ENCODE data around the gene PFAS.

PFAS gene

DNA sequence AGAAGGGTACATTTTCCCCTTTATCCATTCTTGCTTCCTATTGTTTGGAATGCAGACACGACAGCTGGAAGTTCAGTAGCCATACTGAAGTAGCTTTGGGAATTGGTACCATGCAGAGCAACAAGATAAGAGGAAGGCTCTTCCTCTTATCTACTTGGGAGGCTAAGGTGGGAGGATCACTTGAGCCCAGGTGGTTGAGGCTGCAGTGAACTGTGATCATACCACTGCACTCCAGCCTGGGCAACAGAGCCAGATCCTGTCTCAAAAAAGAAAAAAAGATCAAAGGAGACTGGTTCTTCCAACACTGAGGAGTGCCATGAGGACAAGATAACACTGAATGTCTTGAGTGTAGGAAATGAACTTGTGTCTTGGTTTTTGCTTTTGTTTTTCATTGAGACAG, 23.3 kb downstream of the PFAS start:
- peaks cover under 1 to 6% of the 10 kb centered on the region in 2 donors for H3K36me3 ChIP-seq (ENCODE audit: control insufficient read depth in 2 of 2, insufficient read depth in 2 of 2, low read length in 2 of 2)
- no peak overlapping the region for H3K27ac ChIP-seq (ENCODE audit: low read length)
- no peaks in the 10 kb centered on the region for H3K9me3 ChIP-seq (ENCODE audit: control insufficient read depth in 2 of 2, low read length in 2 of 2)
- H3K9ac ChIP-seq (ENCODE audit: low read length in 2 of 2): no peak overlapping the region
- H3K4me3 ChIP-seq (ENCODE audit: low read length in 2 of 2): no peak overlapping the region
- H3K27me3 ChIP-seq (ENCODE audit: control insufficient read depth in 1 of 2, insufficient read depth in 2 of 2, low read length in 2 of 2): no peaks in the 10 kb centered on the region
- H3K4me1 ChIP-seq (ENCODE audit: control insufficient read depth, insufficient read depth, low read length): no peaks in the 10 kb centered on the region

- Histone ChIP-seq H3K27me3 (ENCODE audit: control insufficient read depth in 1 of 2, insufficient read depth in 2 of 2, low read length in 2 of 2) (no peaks in the 10 kb centered on the region), H3K36me3 (ENCODE audit: control insufficient read depth in 2 of 2, insufficient read depth in 2 of 2, low read length in 2 of 2) (peaks cover 0 to 2% of the 10 kb centered on the region in 2 donors), H3K27ac (ENCODE audit: low read length) (no peak overlapping the region), H3K9ac (ENCODE audit: low read length in 2 of 2) (no peak overlapping the region), H3K9me3 (ENCODE audit: control insufficient read depth in 2 of 2, low read length in 2 of 2) (no peaks in the 10 kb centered on the region), H3K4me3 (ENCODE audit: low read length in 2 of 2) (no peak overlapping the region), H3K4me1 (ENCODE audit: control insufficient read depth, insufficient read depth, low read length) (no peaks in the 10 kb centered on the region)
These were observed 24.9 kb downstream of the PFAS start for GRCh38 chr17:8273884-8274444.

DNA sequence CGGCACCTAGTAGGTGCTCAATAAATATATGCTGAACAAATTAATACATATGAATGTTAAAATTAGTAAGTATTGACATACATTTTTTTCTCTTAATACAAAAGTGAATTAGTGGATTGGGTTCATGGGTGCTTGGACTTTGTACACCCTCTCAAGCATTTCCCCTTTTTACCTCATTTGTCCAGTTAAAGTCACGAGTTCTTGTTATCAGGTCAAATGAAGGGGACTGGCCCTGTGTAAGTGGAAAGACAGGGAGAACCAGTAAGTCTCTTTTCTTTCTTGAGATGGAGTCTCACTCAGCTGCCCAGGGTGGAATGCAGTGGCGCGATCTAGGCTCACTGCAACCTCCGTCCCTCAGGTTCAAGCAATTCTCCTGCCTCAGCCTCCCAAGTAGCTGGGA, 25.7 kb downstream of the PFAS start:
- no peak overlapping the region for H3K27ac ChIP-seq (ENCODE audit: low read length)

GRCh38 chr17:8275421-8276290, 26.6 kb downstream of the PFAS start:
- Histone ChIP-seq H3K27me3 (ENCODE audit: control insufficient read depth in 1 of 2, insufficient read depth in 2 of 2, low read length in 2 of 2) (no peaks in the 10 kb centered on the region), H3K27ac (ENCODE audit: low read length) (no peak overlapping the region), H3K9me3 (ENCODE audit: control insufficient read depth in 2 of 2, low read length in 2 of 2) (no peaks in the 10 kb centered on the region), H3K9ac (ENCODE audit: low read length in 2 of 2) (no peak overlapping the region), H3K4me1 (ENCODE audit: control insufficient read depth, insufficient read depth, low read length) (no peaks in the 10 kb centered on the region), H3K4me3 (ENCODE audit: low read length in 2 of 2) (no peak overlapping the region), H3K36me3 (ENCODE audit: control insufficient read depth in 2 of 2, insufficient read depth in 2 of 2, low read length in 2 of 2) (no peaks in the 10 kb centered on the region)

More for the DNA sequence above, 25.7 kb downstream of the PFAS start:
- Histone ChIP-seq H3K4me1 (ENCODE audit: control insufficient read depth, insufficient read depth, low read length) (no peaks in the 10 kb centered on the region), H3K4me3 (ENCODE audit: low read length in 2 of 2) (no peak overlapping the region), H3K9ac (ENCODE audit: low read length in 2 of 2) (no peak overlapping the region), H3K27me3 (ENCODE audit: control insufficient read depth in 1 of 2, insufficient read depth in 2 of 2, low read length in 2 of 2) (no peaks in the 10 kb centered on the region), H3K9me3 (ENCODE audit: control insufficient read depth in 2 of 2, low read length in 2 of 2) (no peaks in the 10 kb centered on the region), H3K36me3 (ENCODE audit: control insufficient read depth in 2 of 2, insufficient read depth in 2 of 2, low read length in 2 of 2) (no peaks in the 10 kb centered on the region)

- Histone ChIP-seq H3K9ac (ENCODE audit: low read length in 2 of 2) (no peak overlapping the region), H3K36me3 (ENCODE audit: control insufficient read depth in 2 of 2, insufficient read depth in 2 of 2, low read length in 2 of 2) (no peaks in the 10 kb centered on the region), H3K27me3 (ENCODE audit: control insufficient read depth in 1 of 2, insufficient read depth in 2 of 2, low read length in 2 of 2) (no peaks in the 10 kb centered on the region), H3K4me3 (ENCODE audit: low read length in 2 of 2) (no peak overlapping the region), H3K9me3 (ENCODE audit: control insufficient read depth in 2 of 2, low read length in 2 of 2) (no peaks in the 10 kb centered on the region), H3K27ac (ENCODE audit: low read length) (no peak overlapping the region), H3K4me1 (ENCODE audit: control insufficient read depth, insufficient read depth, low read length) (no peaks in the 10 kb centered on the region)
These were observed 28.2 kb downstream of the PFAS start for GRCh38 chr17:8277317-8277716.

DNA sequence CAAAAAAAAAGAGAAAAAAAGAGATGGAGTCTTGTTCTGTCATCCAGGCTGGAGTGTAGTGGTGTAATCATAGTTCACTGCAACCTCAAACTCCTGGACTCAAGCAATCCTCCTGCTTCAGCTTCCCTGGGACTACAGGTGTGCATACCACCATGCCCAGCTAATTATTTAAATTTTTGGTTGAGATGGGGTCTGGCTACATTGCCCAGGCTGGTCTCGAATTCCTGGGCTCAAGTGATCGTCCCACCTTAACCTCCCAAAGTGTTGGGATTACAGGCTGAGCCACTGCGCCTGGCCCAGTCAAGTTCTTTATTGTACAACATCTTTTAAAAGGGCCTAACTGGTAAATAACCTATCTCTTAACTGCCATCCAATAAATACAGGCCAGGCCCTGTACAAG, 33.3 kb downstream of the PFAS start:
- no peaks in the 10 kb centered on the region for H3K4me1 ChIP-seq (ENCODE audit: control insufficient read depth, insufficient read depth, low read length)
- H3K9me3 ChIP-seq (ENCODE audit: control insufficient read depth in 2 of 2, low read length in 2 of 2): no peaks in the 10 kb centered on the region
- no peaks in the 10 kb centered on the region for H3K27me3 ChIP-seq (ENCODE audit: control insufficient read depth in 1 of 2, insufficient read depth in 2 of 2, low read length in 2 of 2)
- no peak overlapping the region for H3K4me3 ChIP-seq (ENCODE audit: low read length in 2 of 2)
- H3K27ac ChIP-seq (ENCODE audit: low read length): no peak overlapping the region
- H3K9ac ChIP-seq (ENCODE audit: low read length in 2 of 2): no peak overlapping the region
- H3K36me3 ChIP-seq (ENCODE audit: control insufficient read depth in 2 of 2, insufficient read depth in 2 of 2, low read length in 2 of 2): no peaks in the 10 kb centered on the region

DNA sequence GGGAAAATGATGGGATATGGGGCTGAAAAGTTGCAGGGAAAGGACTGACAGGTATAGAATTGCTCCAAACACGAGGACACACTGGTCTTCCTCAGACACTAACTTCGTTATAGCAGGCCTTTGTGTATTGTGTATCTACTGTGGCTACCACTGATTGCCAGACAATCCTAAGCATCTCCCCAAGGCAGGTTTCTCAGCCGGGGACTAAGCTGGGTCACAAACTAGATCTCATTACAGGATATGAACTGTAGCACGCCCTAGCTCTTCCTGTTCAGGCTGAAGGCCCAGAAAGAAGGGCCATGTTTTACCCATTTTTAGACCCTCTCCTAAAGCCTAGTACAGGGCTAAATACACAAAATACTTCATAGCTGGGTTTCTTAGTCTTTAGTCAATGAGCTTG, 34.3 kb downstream of the PFAS start:
- no peaks in the 10 kb centered on the region for H3K36me3 ChIP-seq (ENCODE audit: control insufficient read depth in 2 of 2, insufficient read depth in 2 of 2, low read length in 2 of 2)
- no peaks in the 10 kb centered on the region for H3K9me3 ChIP-seq (ENCODE audit: control insufficient read depth in 2 of 2, low read length in 2 of 2)
- H3K4me3 ChIP-seq (ENCODE audit: low read length in 2 of 2): no peak overlapping the region
- no peak overlapping the region for H3K27ac ChIP-seq (ENCODE audit: low read length)
- peaks cover 5% of the 10 kb centered on the region for H3K4me1 ChIP-seq (ENCODE audit: control insufficient read depth, insufficient read depth, low read length)
- H3K9ac ChIP-seq (ENCODE audit: low read length in 2 of 2): no peak overlapping the region
- H3K27me3 ChIP-seq (ENCODE audit: control insufficient read depth in 1 of 2, insufficient read depth in 2 of 2, low read length in 2 of 2): no peaks in the 10 kb centered on the region

DNA sequence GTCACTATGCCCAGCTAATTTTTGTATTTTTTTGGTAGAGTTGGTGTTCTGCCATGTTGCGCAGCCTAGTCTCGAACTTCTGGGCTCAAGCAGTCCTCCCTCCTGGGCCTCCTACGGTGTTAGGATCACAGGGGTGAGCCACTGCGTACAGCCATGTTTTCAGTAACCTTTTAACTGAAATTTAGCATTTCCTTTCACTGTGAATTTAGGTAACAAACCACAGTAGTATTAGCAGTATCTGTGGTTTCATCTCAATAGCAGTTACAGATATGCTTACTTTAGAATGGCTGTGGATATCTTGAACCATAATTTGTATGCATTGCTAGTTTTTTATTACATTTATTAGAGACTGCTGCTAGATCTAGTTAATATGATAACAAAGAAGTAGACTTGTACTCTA, 35.0 kb downstream of the PFAS start:
- H3K4me1 ChIP-seq (ENCODE audit: control insufficient read depth, insufficient read depth, low read length): peaks cover 10% of the 10 kb centered on the region
- H3K36me3 ChIP-seq (ENCODE audit: control insufficient read depth in 2 of 2, insufficient read depth in 2 of 2, low read length in 2 of 2): no peaks in the 10 kb centered on the region
- no peaks in the 10 kb centered on the region for H3K9me3 ChIP-seq (ENCODE audit: control insufficient read depth in 2 of 2, low read length in 2 of 2)
- no peak overlapping the region for H3K4me3 ChIP-seq (ENCODE audit: low read length in 2 of 2)
- H3K27me3 ChIP-seq (ENCODE audit: control insufficient read depth in 1 of 2, insufficient read depth in 2 of 2, low read length in 2 of 2): no peaks in the 10 kb centered on the region
- no peak overlapping the region for H3K27ac ChIP-seq (ENCODE audit: low read length)
- no peak overlapping the region for H3K9ac ChIP-seq (ENCODE audit: low read length in 2 of 2)

- no peaks in the 10 kb centered on the region for H3K36me3 ChIP-seq (ENCODE audit: control insufficient read depth in 2 of 2, insufficient read depth in 2 of 2, low read length in 2 of 2)
- no peaks in the 10 kb centered on the region for H3K27me3 ChIP-seq (ENCODE audit: control insufficient read depth in 1 of 2, insufficient read depth in 2 of 2, low read length in 2 of 2)
- no peak overlapping the region for H3K4me3 ChIP-seq (ENCODE audit: low read length in 2 of 2)
- H3K4me1 ChIP-seq (ENCODE audit: control insufficient read depth, insufficient read depth, low read length): peaks cover 16% of the 10 kb centered on the region
- H3K27ac ChIP-seq (ENCODE audit: low read length): no peak overlapping the region
- H3K9ac ChIP-seq (ENCODE audit: low read length in 2 of 2): no peak overlapping the region
- no peaks in the 10 kb centered on the region for H3K9me3 ChIP-seq (ENCODE audit: control insufficient read depth in 2 of 2, low read length in 2 of 2)
These were observed 36.4 kb downstream of the PFAS start for GRCh38 chr17:8285270-8286181.

DNA sequence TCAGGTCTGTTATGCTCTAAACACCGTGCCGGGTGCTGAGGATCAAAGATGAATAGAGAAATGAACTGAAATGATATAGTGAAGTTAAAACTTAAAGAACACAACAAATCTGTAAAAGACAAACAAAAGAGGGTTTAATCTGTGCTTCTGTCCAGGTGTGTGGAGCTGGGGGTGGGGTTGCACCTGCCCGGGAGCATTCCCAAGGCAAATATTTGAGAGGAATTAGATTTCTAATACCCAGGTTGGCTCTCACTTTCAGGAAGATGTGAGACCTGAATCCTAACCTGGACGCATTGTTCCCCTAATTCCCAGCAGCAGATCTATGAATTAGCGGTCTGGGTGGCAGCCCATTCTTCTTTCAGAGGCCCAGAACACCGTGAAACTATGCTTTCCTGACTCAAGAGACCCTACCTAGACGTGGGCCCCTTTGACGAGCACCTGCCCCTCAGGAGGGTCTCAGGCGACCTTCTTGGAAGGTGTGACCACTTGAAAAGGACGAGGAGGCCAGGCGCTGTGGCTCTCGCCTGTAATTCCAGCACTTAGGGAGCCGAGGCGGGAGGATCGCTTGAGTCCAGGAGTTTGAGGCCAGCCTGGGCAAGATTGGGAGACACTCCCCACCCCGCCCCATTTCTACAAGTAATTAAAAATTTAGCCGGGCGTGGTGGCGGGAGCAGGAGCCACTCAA, 38.7 kb downstream of the PFAS start:
- H3K9ac ChIP-seq (ENCODE audit: low read length in 2 of 2): peak overlapping the region; percentile 96 to 97
- H3K4me1 ChIP-seq (ENCODE audit: control insufficient read depth, insufficient read depth, low read length): peaks cover 18% of the 10 kb centered on the region
- H3K9me3 ChIP-seq (ENCODE audit: control insufficient read depth in 2 of 2, low read length in 2 of 2): no peaks in the 10 kb centered on the region
- H3K4me3 ChIP-seq (ENCODE audit: low read length in 2 of 2): peak overlapping the region; percentile 93
- no peaks in the 10 kb centered on the region for H3K27me3 ChIP-seq (ENCODE audit: control insufficient read depth in 1 of 2, insufficient read depth in 2 of 2, low read length in 2 of 2)
- no peaks in the 10 kb centered on the region for H3K36me3 ChIP-seq (ENCODE audit: control insufficient read depth in 2 of 2, insufficient read depth in 2 of 2, low read length in 2 of 2)
- peak overlapping the region; percentile 95 for H3K27ac ChIP-seq (ENCODE audit: low read length)

Measured in stomach smooth muscle (tissue), 2 donors.